ENCODE measurements around the gene SLC26A1.
"Not testable (repeated sequence)": the region's sequence is repeated elsewhere in the genome, so short reads cannot be mapped to it uniquely, and the experiment has no call there.

Gene SLC26A1

DNA sequence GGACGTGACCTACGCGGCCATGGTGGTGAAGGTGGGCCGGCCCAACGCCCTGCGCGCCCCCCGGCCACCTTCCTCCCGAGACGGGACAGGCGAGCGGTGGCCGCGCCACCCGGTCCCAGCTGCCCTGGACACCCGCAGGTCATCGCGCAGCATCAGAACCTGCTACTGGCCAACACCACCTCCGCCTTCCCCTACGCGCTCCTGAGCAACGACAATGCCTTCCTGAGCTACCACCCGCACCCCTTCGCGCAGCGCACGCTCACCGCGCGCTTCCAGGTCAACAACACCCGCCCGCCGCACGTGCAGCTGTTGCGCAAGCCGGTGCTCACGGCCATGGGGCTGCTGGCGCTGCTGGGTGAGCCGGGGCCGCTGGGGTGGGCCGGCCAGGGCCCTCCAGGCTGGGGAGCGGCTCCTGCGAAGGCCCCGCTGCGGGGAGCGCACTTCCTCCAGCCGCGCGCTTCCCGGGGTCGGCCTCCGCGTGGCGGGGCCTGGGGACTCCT lies 9.0 kb upstream of the SLC26A1 start:
- TF ChIP-seq CTCF (IDR thresholded peaks at IDR 0.05; ENCODE audit: insufficient read depth, missing control alignments) = no peak
- DNase-seq (ENCODE audit: insufficient read length, low spot score) (no peak), FAIRE-seq (no peak)

GRCh38 chr4:1001561-1002130 lies 8.4 kb upstream of the SLC26A1 start:
- TF ChIP-seq CTCF (IDR thresholded peaks at IDR 0.05; ENCODE audit: insufficient read depth, missing control alignments) = no peak
- DNase-seq (ENCODE audit: insufficient read length, low spot score) (no peak), FAIRE-seq (no peak)

- no peak for TF ChIP-seq CTCF (IDR thresholded peaks at IDR 0.05; ENCODE audit: insufficient read depth, missing control alignments)
- FAIRE-seq = no peak
- no peak for DNase-seq (ENCODE audit: insufficient read length, low spot score)
These were observed 7.6 kb upstream of the SLC26A1 start for GRCh38 chr4:1000686-1001260.

DNA sequence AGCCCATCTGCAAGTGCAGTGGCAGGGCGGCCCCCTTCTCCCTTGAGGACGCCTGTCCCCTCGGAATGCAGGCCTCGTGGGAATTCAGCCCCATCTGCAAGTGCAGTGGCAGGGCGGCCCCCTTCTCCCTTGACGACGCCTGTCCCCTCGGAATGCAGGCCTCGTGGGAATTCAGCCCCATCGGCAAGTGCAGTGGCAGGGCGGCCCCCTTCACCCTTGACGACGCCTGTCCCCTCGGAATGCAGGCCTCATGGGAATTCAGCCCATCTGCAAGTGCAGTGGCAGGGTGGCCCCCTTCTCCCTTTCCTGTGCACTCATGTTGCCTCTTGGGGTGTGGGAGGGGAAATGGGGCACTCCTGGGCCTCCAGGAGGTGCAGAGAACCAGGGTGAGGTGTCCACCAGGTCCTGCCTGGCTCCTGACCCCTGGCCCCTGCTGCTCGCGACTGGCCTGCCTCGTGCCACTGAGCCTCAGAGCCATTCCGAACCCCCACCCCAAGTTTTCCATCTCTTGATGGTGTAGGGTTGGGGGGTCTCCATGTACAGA lies 6.8 kb upstream of the SLC26A1 start:
- DNase-seq (ENCODE audit: insufficient read length, low spot score) (no peak), FAIRE-seq (no peak)
- no peak for TF ChIP-seq CTCF (IDR thresholded peaks at IDR 0.05; ENCODE audit: insufficient read depth, missing control alignments)

- not testable (repeated sequence) for DNase-seq (ENCODE audit: insufficient read length, low spot score); FAIRE-seq
These were observed 6.1 kb upstream of the SLC26A1 start for GRCh38 chr4:999240-999863.

DNA sequence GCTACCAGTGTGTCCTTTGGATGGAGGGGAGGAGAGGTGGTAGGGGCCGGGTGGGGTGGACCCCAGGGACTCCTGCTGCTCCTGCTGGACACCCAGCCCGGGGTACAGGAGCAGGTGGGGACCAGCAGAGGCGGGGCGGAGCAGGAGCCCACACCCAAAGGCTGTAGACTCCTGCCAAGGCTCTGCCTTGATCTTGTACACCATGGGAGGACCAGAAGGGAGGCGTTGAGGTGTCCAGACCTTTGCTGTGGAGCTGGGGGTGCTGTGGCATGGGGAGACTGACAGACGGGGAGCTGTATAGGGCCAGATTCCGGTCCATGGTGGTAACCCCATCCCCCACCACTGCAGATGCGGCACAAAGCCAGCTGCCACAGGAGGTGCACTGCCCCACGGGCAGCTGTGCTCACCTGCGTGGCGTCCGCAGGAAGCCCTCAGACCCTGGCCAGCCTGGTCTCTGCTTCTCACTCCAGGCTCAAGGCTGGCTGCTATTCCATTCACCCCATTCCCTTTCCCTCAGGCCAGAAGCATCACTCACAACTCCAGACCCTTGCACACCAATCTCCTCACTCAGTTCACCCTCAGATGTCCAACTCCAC lies 5.0 kb upstream of the SLC26A1 start:
- TF ChIP-seq CTCF (IDR thresholded peaks at IDR 0.05; ENCODE audit: insufficient read depth, missing control alignments) = no peak
- DNase-seq (ENCODE audit: insufficient read length, low spot score) (no peak), FAIRE-seq (no peak)

DNA sequence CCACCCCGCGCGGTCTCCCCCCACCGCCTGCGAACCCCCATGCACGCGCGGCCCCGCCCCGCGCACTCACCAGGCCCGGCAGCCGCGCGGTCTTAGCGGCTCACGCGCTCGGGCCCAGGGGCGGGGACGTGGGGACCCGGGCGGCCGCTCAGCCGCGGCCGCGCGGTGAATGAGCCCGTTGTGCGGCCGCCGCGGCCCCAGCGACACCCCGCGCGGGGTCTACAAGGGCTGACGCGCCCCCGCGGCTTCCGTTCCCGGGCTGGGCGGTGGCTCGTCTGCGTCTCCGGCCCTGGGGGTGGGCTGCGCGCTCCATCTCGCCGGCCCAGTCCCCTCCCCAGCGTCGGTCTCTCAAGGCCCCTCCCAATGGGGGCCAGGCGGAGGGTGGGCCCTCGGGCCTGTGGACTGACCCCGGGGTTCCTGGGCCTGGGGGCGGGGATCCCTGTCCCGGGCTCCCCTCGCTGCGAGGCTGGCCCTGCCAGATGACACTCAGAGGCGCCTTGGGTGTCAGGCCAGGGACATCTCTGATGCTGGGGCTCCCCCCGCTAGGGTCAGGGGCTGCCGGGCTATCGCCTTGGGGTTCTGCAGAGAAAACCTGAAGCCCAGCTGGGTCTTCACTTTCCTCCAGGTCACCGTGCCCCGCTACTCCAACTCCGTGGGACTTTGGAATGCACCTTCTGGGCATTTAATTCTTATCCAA lies 4.3 kb upstream of the SLC26A1 start:
- peak; percentile 83 for DNase-seq (ENCODE audit: insufficient read length, low spot score)
- no peak for TF ChIP-seq CTCF (IDR thresholded peaks at IDR 0.05; ENCODE audit: insufficient read depth, missing control alignments)
- FAIRE-seq = no peak
